Hepatocyte (in vitro differentiated cells): Measurements from ENCODE around the gene MAPK8. TPM values are rescaled to one million over a fixed set of nuclear protein-coding genes. Genes with fewer than 3 reads are reported as not detected.
A peak's percentile ranks its signal among the peaks of the same experiment; 100 is the strongest.

ENCODE experiments used
- DNase-seq: peaks from one replicate; pipeline ENCODE4 v3.0.0-alpha.2; 2016; ENCODE audit warnings: low spot score
- H2AFZ ChIP-seq: fragments of 200-600 bp; sonication (generic); 2 replicates; pipeline ENCODE4 v1.6.0; 2016; ENCODE audit warnings: antibody characterized with exemption, mild to moderate bottlenecking
- H3K27ac ChIP-seq: fragments of 200-600 bp; sonication (generic); 2 replicates; pipeline ENCODE4 v1.5.1; 2016; ENCODE audit warnings: mild to moderate bottlenecking
- H3K27me3 ChIP-seq: fragments of 200-600 bp; sonication (generic); 2 replicates; pipeline ENCODE4 v1.6.1; 2016
- H3K36me3 ChIP-seq: fragments of 200-600 bp; sonication (generic); replicated peaks from 2 replicates; pipeline ENCODE4 v1.5.1; 2016; ENCODE audit warnings: low read depth; ENCODE audit not compliant: insufficient read depth
- H3K4me1 ChIP-seq: fragments of 200-600 bp; sonication (generic); 2 replicates; pipeline ENCODE4 v1.5.1; 2016; ENCODE audit warnings: mild to moderate bottlenecking, moderate library complexity; ENCODE audit not compliant: insufficient read depth
- H3K4me2 ChIP-seq: fragments of 200-600 bp; sonication (generic); 2 replicates; pipeline ENCODE4 v1.6.0; 2016
- H3K4me3 ChIP-seq: fragments of 200-600 bp; sonication (generic); 2 replicates; pipeline ENCODE4 v1.5.1; 2016; ENCODE audit warnings: mild to moderate bottlenecking
- H3K79me2 ChIP-seq: fragments of 200-600 bp; sonication (generic); 2 replicates; pipeline ENCODE4 v1.6.0; 2017; ENCODE audit warnings: mild to moderate bottlenecking
- H3K9me2 ChIP-seq: fragments of 200-600 bp; sonication (generic); replicated peaks from 2 replicates; pipeline ENCODE4 v1.6.0; 2017; ENCODE audit warnings: mild to moderate bottlenecking; ENCODE audit not compliant: insufficient read depth
- H3K9me3 ChIP-seq: fragments of 200-600 bp; sonication (generic); 2 replicates; pipeline ENCODE4 v1.5.1; 2016; ENCODE audit warnings: low read depth, mild to moderate bottlenecking
- H4K20me1 ChIP-seq: fragments of 200-600 bp; sonication (generic); 2 replicates; pipeline ENCODE4 v1.6.0; 2016; ENCODE audit warnings: mild to moderate bottlenecking; ENCODE audit not compliant: insufficient read depth, poor library complexity, severe bottlenecking
- EZH2 ChIP-seq: fragments of 200-600 bp; sonication (generic); IDR thresholded peaks from 2 replicates; pipeline ENCODE4 v1.6.1; 2016; ENCODE audit warnings: antibody characterized with exemption, mild to moderate bottlenecking, borderline replicate concordance
- EZH2phosphoT487 ChIP-seq: fragments of 200-600 bp; sonication (generic); IDR thresholded peaks from one replicate; pipeline ENCODE4 v1.6.1; 2018; ENCODE audit warnings: antibody characterized with exemption, mild to moderate bottlenecking, low read depth, moderate library complexity; ENCODE audit not compliant: unreplicated experiment, severe bottlenecking
- WGBS: methylation state at CpG from one replicate; pipeline ENCODE4 v1.1.6; 2016; ENCODE audit warnings: low lambda C conversion rate; ENCODE audit errors: missing lambda C conversion rate; 5-methylcytosine and 5-hydroxymethylcytosine counted together
- polyA plus RNA-seq: library from polyadenylated mRNA; unstranded; fragments of >200 nt; fragmentation: Nextera tagmentation; extraction: Ambion mirVana; gene quantifications from 2 replicates; pipeline ENCODE4 v1.2.1, GENCODE V29; 2016
- total RNA-seq: library from RNA; depleted of rRNA; stranded (reverse); fragments of >200 nt; gene quantifications from 2 replicates; pipeline ENCODE4 v1.2.3, GENCODE V29; 2014
- TF ChIP-seq, protein P1 (sequence below): fragments of 200-600 bp; sonication (generic); IDR thresholded peaks from 2 replicates; pipeline ENCODE4 v1.5.1; 2016; ENCODE audit warnings: antibody characterized with exemption, mild to moderate bottlenecking; ENCODE audit not compliant: poor library complexity

Gene MAPK8
- total and polyA plus RNA-seq, 2 experiments from 2014 or later, result 20.9 to 73.2 TPM

DNA sequence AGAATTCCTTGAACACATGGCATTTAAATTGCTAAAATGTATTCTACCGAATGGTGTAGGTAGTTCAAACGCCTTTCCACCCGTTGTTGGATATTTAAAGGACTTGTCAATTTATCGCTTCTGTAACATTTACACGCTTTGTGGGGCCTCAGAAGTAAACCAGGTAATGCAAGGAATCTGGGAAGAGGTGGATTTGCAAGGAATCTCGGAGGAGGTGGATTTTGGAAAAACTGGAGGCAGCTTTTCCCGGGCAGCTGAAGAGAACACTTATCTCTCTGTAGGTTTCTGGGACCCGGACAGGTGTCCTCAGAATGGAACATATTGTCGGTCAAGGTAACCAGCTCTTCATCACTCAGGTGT is 592 bp upstream of the MAPK8 start:
- Histone ChIP-seq H2AFZ (peak overlapping the region; percentile 57), H3K36me3 (no peaks in the 10 kb centered on the region), H3K4me2 (peak overlapping the region; percentile 78), H3K27me3 (no peaks in the 10 kb centered on the region), H3K79me2 (peaks cover 35% of the 10 kb centered on the region), H3K27ac (peak overlapping the region; percentile 54), H3K4me1 (peaks cover 11% of the 10 kb centered on the region), H4K20me1 (peaks cover 28% of the 10 kb centered on the region), H3K9me2 (no peaks in the 10 kb centered on the region), H3K9me3 (no peaks in the 10 kb centered on the region), H3K4me3 (no peak overlapping the region)
- no peak for DNase-seq
- 74% methylated on average over 9 of the region's 9 CpGs for WGBS
- TF ChIP-seq, protein P1, sequence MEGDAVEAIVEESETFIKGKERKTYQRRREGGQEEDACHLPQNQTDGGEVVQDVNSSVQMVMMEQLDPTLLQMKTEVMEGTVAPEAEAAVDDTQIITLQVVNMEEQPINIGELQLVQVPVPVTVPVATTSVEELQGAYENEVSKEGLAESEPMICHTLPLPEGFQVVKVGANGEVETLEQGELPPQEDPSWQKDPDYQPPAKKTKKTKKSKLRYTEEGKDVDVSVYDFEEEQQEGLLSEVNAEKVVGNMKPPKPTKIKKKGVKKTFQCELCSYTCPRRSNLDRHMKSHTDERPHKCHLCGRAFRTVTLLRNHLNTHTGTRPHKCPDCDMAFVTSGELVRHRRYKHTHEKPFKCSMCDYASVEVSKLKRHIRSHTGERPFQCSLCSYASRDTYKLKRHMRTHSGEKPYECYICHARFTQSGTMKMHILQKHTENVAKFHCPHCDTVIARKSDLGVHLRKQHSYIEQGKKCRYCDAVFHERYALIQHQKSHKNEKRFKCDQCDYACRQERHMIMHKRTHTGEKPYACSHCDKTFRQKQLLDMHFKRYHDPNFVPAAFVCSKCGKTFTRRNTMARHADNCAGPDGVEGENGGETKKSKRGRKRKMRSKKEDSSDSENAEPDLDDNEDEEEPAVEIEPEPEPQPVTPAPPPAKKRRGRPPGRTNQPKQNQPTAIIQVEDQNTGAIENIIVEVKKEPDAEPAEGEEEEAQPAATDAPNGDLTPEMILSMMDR, result no peak
- TF ChIP-seq EZH2phosphoT487, result no peak
- TF ChIP-seq EZH2, result no peak

DNA sequence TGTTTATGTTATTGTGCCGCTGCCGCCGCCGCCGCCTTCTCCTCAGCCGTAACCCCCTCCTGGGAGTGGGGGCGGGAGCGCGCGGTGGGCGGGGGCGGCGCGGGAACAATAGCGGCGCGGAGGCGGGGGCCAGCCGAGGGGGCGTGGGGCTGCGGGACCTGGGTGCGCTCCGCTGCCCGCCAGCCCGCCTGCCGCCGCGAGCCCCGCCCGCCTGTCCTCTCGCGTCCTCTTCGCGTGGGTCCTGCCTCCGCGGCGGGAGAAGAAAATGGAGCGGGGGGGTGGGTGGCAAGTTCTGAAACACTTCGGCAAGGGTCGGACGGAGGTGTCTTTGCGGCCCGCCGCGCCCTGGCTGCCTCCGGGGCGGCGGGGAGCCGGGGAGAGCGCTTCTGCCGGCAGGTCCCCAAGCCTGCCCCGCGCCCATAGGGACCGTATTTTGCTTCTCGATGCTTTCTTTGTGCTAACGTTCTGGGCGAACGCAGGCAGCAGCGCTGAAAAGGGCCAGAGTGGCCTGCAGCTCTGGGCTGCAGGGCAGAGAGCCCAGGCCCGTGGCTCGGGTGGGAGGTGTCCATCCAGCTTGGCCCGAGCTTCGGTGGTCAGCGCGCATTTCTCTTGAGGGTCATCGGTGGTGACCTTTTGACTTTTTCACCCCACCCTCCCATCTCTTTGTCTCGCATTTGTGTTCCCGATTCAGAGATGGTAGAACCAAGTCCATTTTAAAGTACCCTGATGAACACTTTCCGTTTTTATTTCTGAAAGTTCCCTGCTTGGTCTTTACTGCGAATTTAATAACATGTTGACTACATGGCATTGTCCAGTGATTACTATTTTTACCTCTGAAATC is 613 bp downstream of the MAPK8 start:
- peak; percentile 77 for DNase-seq
- Histone ChIP-seq H3K4me3 (peak overlapping the region; percentile 96), H3K9me3 (no peaks in the 10 kb centered on the region), H3K4me2 (peak overlapping the region; percentile 87), H3K79me2 (peaks cover 47% of the 10 kb centered on the region), H4K20me1 (peaks cover 33% of the 10 kb centered on the region), H3K4me1 (peaks cover 11% of the 10 kb centered on the region), H3K9me2 (no peaks in the 10 kb centered on the region), H3K27ac (peak overlapping the region; percentile 99), H2AFZ (peak overlapping the region; percentile 90), H3K27me3 (no peaks in the 10 kb centered on the region), H3K36me3 (no peaks in the 10 kb centered on the region)
- TF ChIP-seq EZH2, result no peak
- no peak for TF ChIP-seq EZH2phosphoT487
- TF ChIP-seq, protein P1, result no peak
- under 1% methylated on average over 24 of the region's 70 CpGs for WGBS

DNA sequence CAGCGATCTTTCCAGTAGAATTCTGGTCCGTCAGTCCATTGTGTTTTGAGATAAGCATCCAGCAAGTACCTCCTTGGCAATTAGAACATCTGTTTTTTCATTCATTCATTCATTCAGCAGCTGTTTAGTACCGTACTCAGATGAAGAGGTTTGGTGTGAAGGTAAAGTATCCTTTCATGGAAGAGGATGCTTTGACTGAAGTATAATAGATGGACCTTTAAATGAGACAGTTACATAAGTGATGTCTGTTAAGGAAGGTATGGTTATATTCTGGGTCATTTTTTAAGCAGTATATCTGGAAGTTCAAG is 1.2 kb downstream of the MAPK8 start:
- H3K4me2 ChIP-seq, result peak overlapping the region; percentile 87
- peaks cover 53% of the 10 kb centered on the region for H3K79me2 ChIP-seq
- H3K4me1 ChIP-seq, result peaks cover 11% of the 10 kb centered on the region
- peak overlapping the region; percentile 99 for H3K27ac ChIP-seq
- peaks cover 38% of the 10 kb centered on the region for H4K20me1 ChIP-seq
- TF ChIP-seq, protein P1, result no peak
- TF ChIP-seq EZH2phosphoT487 (no peak), EZH2 (no peak)
- H3K36me3 ChIP-seq, result no peaks in the 10 kb centered on the region
- no peak for DNase-seq
- no peaks in the 10 kb centered on the region for H3K27me3 ChIP-seq
- no peaks in the 10 kb centered on the region for H3K9me2 ChIP-seq
- H2AFZ ChIP-seq, result peak overlapping the region; percentile 90
- WGBS, result 11% methylated on average over 3 of the region's 3 CpGs
- H3K9me3 ChIP-seq, result no peaks in the 10 kb centered on the region
- H3K4me3 ChIP-seq, result peak overlapping the region; percentile 96
